Measurements from ENCODE around the gene SARDH.

SARDH gene

DNA sequence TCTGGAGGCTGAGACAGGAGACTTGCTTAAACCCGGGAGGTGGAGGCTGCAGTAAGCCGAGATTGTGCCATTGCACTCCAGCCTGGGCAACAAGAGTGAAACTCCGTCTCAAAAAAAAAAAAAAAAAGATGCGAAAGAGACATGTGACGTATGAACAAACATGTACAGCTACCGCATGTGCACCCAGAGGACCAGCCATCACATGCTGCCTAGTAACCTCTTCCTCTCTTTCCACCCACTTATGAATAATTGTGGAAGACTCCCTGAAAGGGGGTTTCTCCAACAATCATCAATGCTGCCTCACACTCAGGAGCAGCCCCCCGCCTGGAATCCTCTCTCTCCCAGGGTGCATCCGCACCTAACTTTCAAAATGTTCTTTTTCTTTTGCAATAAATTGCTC, 2.2 kb downstream of the SARDH start:
- H3K4me3 ChIP-seq (replicated peaks in 1 of 2; ENCODE audit: low read depth in 2 of 2, low read length in 2 of 2) = no peak overlapping the region
- TF ChIP-seq, protein P1, sequence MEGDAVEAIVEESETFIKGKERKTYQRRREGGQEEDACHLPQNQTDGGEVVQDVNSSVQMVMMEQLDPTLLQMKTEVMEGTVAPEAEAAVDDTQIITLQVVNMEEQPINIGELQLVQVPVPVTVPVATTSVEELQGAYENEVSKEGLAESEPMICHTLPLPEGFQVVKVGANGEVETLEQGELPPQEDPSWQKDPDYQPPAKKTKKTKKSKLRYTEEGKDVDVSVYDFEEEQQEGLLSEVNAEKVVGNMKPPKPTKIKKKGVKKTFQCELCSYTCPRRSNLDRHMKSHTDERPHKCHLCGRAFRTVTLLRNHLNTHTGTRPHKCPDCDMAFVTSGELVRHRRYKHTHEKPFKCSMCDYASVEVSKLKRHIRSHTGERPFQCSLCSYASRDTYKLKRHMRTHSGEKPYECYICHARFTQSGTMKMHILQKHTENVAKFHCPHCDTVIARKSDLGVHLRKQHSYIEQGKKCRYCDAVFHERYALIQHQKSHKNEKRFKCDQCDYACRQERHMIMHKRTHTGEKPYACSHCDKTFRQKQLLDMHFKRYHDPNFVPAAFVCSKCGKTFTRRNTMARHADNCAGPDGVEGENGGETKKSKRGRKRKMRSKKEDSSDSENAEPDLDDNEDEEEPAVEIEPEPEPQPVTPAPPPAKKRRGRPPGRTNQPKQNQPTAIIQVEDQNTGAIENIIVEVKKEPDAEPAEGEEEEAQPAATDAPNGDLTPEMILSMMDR (IDR thresholded peaks at IDR 0.05; ENCODE audit: low read depth, low read length) = no peak
- no peak for DNase-seq (ENCODE audit: low read depth in 2 of 2)

DNA sequence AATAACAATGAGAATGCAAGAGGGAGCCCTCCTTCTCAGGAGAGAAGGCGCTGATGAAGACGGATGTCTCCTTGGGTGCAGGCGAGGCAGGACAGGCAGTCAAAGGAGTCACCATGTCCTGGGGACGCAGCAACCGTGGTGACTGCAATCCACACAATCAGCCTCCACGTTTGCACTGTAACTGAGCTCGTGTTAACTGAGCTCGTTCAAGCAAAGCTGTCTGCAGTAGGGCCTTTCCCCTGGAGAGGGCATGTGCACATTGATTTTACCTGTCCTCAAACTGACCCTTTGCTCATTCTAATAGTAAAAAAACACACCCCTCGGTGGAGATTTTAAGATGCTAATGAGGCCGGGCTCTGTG, 2.8 kb downstream of the SARDH start:
- TF ChIP-seq, protein P1 (IDR thresholded peaks at IDR 0.05; ENCODE audit: low read depth, low read length) = no peak
- no peak for DNase-seq (ENCODE audit: low read depth in 2 of 2)
- no peak overlapping the region for H3K4me3 ChIP-seq (replicated peaks in 1 of 2; ENCODE audit: low read depth in 2 of 2, low read length in 2 of 2)

DNA sequence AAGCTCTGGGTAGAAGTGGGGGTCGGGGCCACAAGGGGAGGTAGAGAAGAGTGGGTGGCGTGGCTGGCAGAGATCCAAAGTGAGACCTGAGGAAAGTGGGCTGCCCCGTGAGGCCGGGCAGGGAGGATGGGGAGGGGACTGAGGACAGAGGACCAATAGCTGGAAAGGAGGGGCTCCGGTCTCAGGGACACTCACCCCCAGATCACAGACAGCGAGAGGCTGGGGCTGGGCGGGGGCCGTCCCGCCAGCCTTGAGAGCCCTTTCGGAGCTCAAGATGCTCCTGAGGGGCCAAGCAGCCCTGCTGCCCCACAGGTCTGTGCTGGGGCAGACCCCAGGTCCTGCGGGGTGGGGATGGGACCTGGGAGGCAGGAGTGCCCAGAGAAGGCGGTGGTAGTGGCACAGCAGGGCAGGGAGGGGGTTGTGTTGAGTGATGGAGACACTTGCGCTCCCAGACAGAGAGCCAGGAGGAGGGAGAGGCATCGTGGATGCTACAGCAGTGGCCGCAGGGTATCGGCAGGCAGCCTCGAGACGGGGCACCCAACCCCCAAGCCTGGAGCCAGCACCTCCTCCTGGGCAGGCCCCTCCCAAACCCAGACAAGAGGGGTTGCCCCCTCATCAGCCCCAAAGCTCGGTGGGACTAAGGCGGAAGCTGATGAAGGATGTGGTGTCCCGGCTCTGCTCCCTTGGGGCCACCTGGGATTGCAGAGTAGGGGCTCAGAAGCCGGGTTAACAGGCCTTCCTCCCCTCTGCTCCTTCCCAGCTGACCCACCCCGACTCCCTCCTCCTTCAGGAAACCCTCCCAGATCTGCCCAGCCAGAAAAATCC, 3.4 kb downstream of the SARDH start:
- H3K4me3 ChIP-seq (replicated peaks in 1 of 2; ENCODE audit: low read depth in 2 of 2, low read length in 2 of 2) = no peak overlapping the region
- TF ChIP-seq, protein P1 (IDR thresholded peaks at IDR 0.05; ENCODE audit: low read depth, low read length) = no peak
- no peak for DNase-seq (ENCODE audit: low read depth in 2 of 2)

DNA sequence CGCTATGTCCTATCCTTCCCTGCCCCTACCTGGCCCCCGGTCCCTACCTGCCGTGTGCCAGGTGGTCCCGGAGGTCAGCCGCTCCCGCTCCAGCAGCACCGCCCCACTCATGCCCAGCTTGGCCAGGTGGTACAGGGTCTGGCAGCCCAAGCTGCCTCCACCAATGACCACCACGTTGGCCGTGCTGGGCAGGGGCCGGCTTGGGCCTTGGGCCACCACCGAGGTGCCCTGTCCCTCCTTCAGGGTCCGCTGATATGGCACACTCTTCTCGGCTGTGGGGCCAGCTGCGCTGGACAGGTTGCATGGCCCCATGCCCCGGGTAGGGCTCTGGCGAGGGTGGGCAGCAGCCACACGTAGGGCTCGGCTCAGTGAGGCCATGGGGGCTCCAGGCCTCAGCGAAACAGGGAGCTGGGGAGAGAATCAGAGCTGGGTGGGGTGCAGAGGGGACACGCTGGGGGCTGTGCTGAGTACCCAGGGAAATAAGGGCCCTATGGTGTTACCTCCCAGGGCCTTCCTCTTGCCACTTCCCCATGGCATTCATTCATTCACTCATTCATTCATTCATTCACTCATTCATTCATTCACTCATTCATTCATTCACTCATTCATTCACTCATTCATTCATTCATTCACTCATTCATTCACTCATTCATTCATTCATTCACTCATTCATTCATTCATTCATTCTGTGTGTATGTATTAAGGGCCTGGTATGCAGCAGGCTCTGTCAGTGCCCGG, 4.2 kb downstream of the SARDH start:
- TF ChIP-seq, protein P1 (IDR thresholded peaks at IDR 0.05; ENCODE audit: low read depth, low read length) = no peak

DNA sequence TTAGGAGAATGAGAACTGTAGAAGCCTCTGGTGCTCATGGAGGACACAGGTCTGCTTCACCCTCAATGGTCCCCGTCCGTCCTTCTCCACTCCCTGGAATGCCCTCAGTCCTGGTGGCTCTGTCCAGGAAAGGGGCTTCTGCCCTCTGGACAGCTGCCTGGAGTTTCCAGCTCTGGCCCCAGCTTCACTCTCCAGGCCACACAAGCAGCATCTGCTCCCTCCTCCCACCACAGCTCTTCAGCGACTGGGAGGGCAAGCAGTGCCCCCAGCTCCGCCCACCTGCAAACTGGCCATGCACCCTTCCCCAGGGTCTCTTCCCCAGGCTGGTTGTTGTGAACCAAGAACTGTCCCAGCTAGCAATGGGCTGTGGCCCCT, 4.7 kb downstream of the SARDH start:
- TF ChIP-seq, protein P1 (IDR thresholded peaks at IDR 0.05; ENCODE audit: low read depth, low read length) = no peak
- no peak overlapping the region for H3K4me3 ChIP-seq (replicated peaks in 1 of 2; ENCODE audit: low read depth in 2 of 2, low read length in 2 of 2)
- DNase-seq (ENCODE audit: low read depth in 2 of 2) = no peak

More for the DNA sequence above, 4.2 kb downstream of the SARDH start:
- DNase-seq (ENCODE audit: low read depth in 2 of 2) = no peak
- no peak overlapping the region for H3K4me3 ChIP-seq (replicated peaks in 1 of 2; ENCODE audit: low read depth in 2 of 2, low read length in 2 of 2)

DNA sequence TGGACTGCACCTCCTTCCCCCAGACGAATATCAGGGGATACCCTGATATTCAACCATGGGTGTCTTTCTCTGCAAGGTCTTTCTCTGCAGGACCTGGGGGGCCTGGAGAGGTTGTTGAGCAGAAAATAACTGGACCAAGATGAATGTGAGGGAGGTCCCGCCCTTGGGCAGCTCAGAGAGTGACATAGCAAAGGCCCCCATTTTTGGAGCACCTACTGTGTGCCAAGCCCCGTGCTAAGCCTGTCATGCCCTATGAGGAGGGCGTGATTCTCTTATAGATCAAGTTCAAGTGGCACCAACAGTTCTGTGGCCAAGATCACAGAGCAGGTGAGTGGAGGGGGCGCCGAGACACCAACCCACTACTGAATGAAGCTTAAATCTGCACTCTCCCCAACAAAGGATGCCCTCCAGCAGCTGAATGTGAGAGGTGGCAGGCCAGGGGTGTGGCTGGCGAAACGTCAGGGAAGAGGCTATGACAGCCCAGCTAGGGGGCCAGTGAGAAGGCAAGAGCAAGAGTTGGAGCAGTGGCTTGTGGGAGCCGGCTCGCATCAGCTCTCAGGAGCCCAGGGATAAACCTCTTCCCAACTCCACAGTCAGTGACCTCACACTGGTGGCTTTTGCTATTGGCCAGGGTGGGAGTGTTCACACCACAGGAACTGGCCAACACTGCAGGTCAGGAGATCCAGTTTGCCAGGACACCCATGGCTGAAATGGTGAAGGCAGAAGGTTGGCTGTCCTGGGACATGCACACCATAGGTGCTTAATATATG, 5.3 kb downstream of the SARDH start:
- DNase-seq (ENCODE audit: low read depth in 2 of 2) = no peak
- TF ChIP-seq, protein P1 (IDR thresholded peaks at IDR 0.05; ENCODE audit: low read depth, low read length) = no peak
- H3K4me3 ChIP-seq (replicated peaks in 1 of 2; ENCODE audit: low read depth in 2 of 2, low read length in 2 of 2) = no peak overlapping the region
